ENCODE results near the gene OSGEP. TPM values are rescaled to one million over a fixed set of nuclear protein-coding genes. Genes with fewer than 3 reads are reported as not detected.

The OSGEP gene
- total RNA-seq, 6 experiments from 2014 or later, result 11.2 to 43.8 (median 14.4) TPM

DNA sequence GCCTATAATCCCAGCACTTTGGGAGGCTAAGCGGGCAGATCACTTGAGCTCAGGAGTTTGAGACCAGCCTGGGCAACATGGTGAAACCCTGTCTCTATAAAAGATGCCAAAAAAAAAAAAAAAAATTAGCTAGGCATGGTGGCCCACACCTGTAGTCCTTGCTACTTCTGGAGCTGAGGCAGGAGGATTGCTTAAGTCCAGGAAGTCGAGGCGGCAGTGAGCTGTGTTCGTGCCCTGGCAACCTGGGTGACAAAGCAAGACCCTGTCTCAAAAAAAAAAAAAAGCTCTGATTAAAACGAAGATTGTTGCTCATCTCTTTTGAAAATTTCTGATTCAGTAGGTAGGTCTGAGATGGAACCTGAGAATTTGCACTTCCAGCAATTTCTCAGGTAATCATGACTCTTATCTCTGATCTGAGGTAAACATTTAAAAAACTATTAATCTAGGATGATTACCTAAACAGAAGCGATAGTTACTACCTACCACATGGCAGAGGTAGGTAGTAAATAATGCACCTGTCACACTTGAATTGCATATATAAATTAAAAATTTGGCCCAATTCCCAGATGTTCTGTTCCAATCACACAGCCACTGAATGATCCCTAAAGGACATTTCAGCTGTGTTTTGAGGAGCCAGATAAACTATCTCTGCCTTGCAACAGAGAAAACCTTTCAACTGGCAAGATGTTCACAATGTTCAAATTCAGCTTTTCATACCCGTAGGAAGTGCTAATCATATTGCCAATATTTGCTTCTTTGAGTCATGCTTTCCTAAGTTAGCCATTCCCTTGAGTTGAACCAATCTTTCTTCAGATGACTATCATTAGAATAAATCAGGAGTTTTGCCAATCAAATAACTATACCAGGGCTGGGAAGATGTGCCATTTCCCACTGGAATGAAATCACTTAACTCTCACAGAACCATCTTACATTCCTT, 37.1 kb downstream of the OSGEP start:
- no peaks in the 10 kb centered on the region for H3K4me1 ChIP-seq
- H3K9me3 ChIP-seq, result no peaks in the 10 kb centered on the region
- ATAC-seq, result no peak
- H3K27me3 ChIP-seq, result no peaks in the 10 kb centered on the region
- 60% methylated on average over 6 of the region's 7 CpGs for WGBS (ENCODE audit: insufficient coverage, low coverage, low lambda C conversion rate, missing lambda C conversion rate)
- no peak for DNase-seq
- no peak overlapping the region for H3K27ac ChIP-seq
- intact Hi-C loops (cut with DNase I), result no loop called here
- no peaks in the 10 kb centered on the region for H3K36me3 ChIP-seq
- H3K4me3 ChIP-seq, result no peak overlapping the region
- TF ChIP-seq CTCF (IDR thresholded peaks at IDR 0.05), result no peak
- no peak for TF ChIP-seq POLR2A (IDR thresholded peaks at IDR 0.05)

- H3K4me1 ChIP-seq, result peaks cover 0 to 4% (median 0%) of the 10 kb centered on the region in 4 donors
- H3K27me3 ChIP-seq, result no peaks in the 10 kb centered on the region
- 75% methylated on average over 2 of the region's 2 CpGs for WGBS (ENCODE audit: insufficient coverage, low coverage, low lambda C conversion rate, missing lambda C conversion rate)
- intact Hi-C loops (cut with DNase I), result no loop called here
- no peaks in the 10 kb centered on the region for H3K36me3 ChIP-seq
- DNase-seq (no peak), ATAC-seq (no peak)
- no peak overlapping the region for H3K4me3 ChIP-seq
- no peaks in the 10 kb centered on the region for H3K9me3 ChIP-seq
- TF ChIP-seq POLR2A (IDR thresholded peaks at IDR 0.05), result no peak
- TF ChIP-seq CTCF (IDR thresholded peaks at IDR 0.05), result no peak
- H3K27ac ChIP-seq, result no peak overlapping the region
Observed at GRCh38 chr14:20416223-20416622, 38.4 kb downstream of the OSGEP start.

- ATAC-seq (peak; percentile 38 to 44 (median 40)), DNase-seq (no peak)
- Histone ChIP-seq H3K36me3 (no peaks in the 10 kb centered on the region), H3K27me3 (no peaks in the 10 kb centered on the region), H3K27ac (no peak overlapping the region), H3K4me1 (peaks cover 0 to 4% (median 0%) of the 10 kb centered on the region in 4 donors), H3K4me3 (no peak overlapping the region), H3K9me3 (no peaks in the 10 kb centered on the region)
- intact Hi-C loops (cut with DNase I), result no loop called here
- TF ChIP-seq CTCF (IDR thresholded peaks at IDR 0.05) (peak; percentile 53 to 64 (median 54)), POLR2A (IDR thresholded peaks at IDR 0.05) (no peak)
- WGBS (ENCODE audit: insufficient coverage, low coverage, low lambda C conversion rate, missing lambda C conversion rate), result 31% methylated on average over 3 of the region's 3 CpGs
Observed at GRCh38 chr14:20415782-20416206, 38.8 kb downstream of the OSGEP start.

- intact Hi-C loops (cut with DNase I), result no loop called here
- peak overlapping the region; percentile 77 to 95 (median 85) for H3K27ac ChIP-seq
- ATAC-seq (peak; percentile 9 to 33 (median 26)), DNase-seq (no peak)
- H3K9me3 ChIP-seq, result no peaks in the 10 kb centered on the region
- no peaks in the 10 kb centered on the region for H3K27me3 ChIP-seq
- WGBS (ENCODE audit: insufficient coverage, low coverage, low lambda C conversion rate, missing lambda C conversion rate), result 6% methylated on average over 9 of the region's 9 CpGs
- peaks cover 0 to 4% (median 0%) of the 10 kb centered on the region in 4 donors for H3K4me1 ChIP-seq
- TF ChIP-seq POLR2A (IDR thresholded peaks at IDR 0.05) (no peak), CTCF (IDR thresholded peaks at IDR 0.05) (no peak)
- no peaks in the 10 kb centered on the region for H3K36me3 ChIP-seq
- H3K4me3 ChIP-seq, result peak overlapping the region; percentile 73 to 88 (median 84)
Observed at GRCh38 chr14:20413744-20414082, 40.9 kb downstream of the OSGEP start.
